Activated CD4-positive, alpha-beta T cell treated with anti-CD3 and anti-CD28 coated beads, Interleukin-2, amount 50 U/mL, for 16 hours (primary cell): Measurements from ENCODE around the gene ABHD15.
A peak's percentile ranks its signal among the peaks of the same experiment; 100 is the strongest.
"Not testable (repeated sequence)": the region's sequence is repeated elsewhere in the genome, so short reads cannot be mapped to it uniquely, and the experiment has no call there.

Experiments used
- DNase-seq: peaks from one replicate; pipeline ENCODE4 v3.0.0-alpha.2; 2020

Gene ABHD15

GRCh38 chr17:29568331-29569244, 1.8 kb upstream of the ABHD15 start, which contains the start of gene TP53I13:
TSS of gene TP53I13 (plus strand) at chr17:29568701. CDS start at chr17:29568759, 58 bp downstream.
- DNase-seq: peak; percentile 92

DNA sequence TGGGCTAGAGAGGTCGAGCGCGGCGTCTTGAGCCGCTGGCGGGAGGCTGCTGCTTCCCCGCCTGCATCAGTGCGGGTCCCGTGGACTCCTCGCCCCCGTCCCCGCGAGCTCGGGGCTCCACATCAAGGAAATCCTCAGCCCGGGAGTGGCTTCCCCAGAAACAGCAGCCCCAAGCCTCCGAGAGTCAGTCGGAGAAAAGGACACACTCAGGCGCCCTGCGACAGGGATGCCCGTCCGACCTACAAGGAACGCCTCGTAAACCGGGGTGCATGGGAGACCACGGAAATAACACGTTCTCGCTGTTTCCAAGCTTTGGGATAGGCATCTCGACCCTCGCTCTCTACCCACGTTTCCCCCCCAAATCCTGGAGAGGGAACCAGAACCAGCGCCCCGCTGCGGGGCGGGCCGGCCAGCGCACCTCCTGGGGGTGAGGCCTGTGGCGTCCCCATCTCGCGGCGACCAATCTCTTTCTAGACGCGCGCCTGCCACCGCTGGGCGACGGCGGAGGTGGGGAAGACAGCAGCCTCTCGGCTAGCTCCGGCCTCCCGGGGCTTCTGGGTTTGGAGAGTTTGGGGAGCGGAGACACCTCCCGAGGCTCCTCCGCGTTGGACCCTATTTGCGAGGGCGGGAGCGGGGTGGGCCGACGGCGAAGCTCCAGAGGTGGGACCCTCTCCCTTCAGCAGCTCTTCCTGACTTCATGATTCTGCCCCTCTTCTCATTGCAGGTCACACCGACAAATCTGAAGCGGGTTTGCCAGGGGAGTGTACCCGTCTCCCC, 905 bp upstream of the ABHD15 start:
- DNase-seq: peak; percentile 88

GRCh38 chr17:29567304-29567553, 392 bp upstream of the ABHD15 start:
- no peak for DNase-seq

- DNase-seq: peak; percentile 71
Observed at GRCh38 chr17:29565643-29566472, 979 bp downstream of the ABHD15 start.

GRCh38 chr17:29563816-29564215, 3.0 kb downstream of the ABHD15 start:
- no peak for DNase-seq

GRCh38 chr17:29562615-29563014, 4.2 kb downstream of the ABHD15 start:
- DNase-seq: no peak

GRCh38 chr17:29561554-29562517, 5.0 kb downstream of the ABHD15 start:
- DNase-seq: no peak

- no peak for DNase-seq
Observed at GRCh38 chr17:29560316-29560715, 6.5 kb downstream of the ABHD15 start.

DNA sequence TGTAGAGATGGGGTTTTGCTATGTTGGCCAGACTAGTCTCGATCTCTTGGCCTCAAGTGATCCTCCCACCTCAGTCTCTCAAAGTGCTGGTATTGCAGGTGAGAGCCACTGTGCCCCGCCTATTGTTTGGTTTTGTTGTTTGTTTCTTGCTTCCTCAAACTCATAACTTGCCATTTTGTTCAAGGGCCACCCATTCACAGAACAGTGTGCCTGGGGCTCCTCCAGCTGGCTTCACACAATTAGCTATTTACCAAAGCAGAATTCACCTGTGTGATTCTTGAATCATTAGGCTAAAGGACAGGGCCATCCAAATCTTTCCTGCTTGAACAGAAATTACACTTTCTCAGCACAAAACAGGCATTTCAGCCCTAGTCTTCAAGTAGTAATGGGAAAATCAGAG, 7.2 kb downstream of the ABHD15 start:
- no peak for DNase-seq

DNA sequence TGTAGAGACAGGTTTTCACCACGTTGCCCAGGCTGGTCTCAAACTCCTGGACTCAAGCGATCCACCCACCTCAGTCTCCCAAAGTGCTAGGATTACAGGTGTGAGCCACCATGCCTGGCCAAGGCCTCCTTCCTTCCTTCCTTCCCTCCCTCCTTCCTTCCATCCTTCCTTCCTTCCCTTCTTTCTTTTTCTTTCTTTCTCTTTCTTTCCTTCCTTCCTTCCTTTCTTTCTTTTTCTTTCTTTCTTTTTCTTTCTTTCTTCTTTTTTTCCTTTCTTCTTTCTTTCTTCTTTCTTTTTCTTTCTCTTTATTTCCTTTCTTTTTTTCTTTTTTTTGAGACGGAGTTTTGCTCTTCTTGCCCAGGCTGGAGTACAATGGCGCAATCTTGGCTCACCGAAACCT, 8.7 kb downstream of the ABHD15 start:
- not testable (repeated sequence) for DNase-seq

- peak; percentile 47 for DNase-seq
Observed at GRCh38 chr17:29557739-29558116, 9.1 kb downstream of the ABHD15 start.

DNA sequence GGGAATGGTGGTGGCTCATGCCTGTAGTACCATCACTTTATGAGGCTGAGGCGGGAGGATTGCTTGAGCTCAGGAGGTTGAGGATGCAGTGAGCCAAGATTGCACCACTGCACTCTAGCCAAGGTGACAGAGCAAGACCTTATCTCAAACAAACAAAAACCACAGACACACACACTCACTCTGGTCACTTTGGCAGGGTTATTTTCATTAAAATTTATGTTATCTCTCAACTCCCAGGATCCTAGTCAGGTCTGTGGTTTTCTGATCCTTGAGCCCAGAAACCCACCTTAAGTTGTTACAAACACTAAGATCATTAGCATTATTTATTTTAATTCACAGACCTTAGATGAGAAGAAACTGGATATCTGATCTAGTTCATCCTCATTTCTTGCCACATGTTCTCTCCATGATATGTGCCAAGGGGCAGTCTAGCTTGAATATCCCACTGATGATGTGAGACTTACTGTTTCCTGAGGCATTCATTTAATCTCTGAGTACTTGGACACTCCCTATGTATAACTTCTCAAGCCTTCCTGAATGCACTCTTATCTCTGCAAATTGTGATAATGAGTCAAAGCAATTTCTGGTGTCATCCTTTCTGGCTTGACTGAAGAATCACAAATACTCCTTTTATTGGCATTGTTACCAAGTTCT, 9.6 kb downstream of the ABHD15 start:
- DNase-seq: no peak

GRCh38 chr17:29555840-29556239, 11.0 kb downstream of the ABHD15 start:
- no peak for DNase-seq

DNA sequence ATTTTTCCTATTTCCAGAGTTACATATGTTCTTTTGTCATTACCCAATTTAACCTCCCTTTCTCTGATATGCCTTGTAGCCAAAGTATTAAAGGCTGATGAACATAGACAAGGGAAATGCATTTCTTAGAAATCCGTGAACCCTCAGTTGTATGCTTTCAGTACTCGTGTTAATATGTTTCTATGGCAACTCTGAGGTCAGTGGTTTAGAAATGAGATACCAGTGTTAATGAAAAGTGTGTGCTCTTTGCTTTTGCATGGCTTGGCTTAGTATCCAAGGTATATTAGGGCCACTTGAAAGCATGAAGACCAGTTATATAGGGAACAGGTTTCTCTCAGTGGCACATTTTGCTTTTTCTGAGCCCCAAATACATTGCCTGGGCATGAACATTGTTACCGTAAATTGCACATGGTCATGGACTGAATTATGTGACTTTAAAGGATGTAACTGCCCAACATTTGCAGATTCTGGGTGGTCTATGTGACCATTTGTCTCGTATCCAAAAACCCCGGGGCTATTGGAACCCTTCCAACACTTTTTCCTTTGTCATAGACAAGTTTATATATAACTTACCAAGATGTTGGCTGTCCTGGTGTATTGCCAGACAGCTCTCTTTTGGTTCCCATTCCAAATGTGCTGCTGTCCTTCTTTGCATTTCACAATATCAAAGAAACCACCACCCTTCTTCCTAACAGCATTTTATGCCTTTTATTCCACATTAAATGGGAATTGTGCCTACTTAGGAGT, 17.5 kb downstream of the ABHD15 start:
- DNase-seq: peak; percentile 54

DNA sequence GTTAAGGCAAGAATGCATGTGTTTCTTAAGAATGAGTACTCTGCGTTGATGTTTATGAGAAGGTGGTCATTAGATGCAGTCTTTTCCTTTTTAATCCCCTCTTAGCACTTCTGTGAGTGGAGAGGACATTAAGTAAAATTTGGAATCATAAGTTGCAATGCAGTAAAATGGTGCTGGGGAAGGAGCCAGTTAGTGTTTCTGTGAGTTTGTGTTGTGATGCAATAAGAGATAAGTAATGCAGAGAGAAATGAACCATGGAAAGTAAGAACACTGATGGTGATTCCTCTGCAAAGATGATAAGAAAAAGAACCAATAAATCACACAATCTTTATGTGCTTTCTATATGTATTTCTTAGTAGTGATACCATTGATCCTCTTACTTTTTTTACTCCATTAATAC, 20.0 kb downstream of the ABHD15 start:
- DNase-seq: no peak

DNA sequence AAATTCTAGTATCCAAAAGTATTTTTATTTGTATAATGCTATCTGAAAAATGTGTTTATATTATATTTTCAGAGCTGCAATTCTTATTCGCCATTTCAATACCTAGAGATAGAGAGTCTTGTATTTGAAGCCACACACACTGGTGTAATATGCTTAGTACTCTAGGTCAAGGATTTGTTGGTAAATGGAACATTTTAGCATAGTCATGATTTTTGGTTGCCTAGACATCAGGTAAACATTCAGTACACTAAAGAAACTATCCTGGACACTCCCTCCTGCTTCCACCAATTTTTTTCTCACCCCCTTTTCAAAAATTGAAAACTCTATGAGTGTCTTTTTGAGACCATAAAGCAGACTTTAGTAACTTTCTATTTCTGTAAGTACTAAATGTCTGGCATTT, 20.8 kb downstream of the ABHD15 start:
- DNase-seq: no peak

DNA sequence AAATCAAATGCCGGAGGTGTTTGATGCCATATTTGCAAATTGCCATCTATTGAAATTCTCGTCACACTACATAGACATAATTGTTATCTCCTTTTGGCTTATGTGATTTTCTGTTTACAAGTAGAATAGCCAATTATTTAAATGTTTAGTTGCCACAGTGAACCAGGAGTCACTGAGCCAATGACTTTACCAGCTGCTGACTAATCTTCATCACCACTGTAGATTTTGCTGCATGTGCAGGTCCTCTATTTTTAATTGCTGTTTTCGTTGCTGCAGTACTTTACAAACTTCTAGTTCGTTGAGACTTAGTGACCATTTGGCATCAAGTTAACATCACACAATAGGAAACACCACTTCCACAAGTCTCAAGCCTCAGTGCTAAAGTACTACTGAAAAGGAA, 22.8 kb downstream of the ABHD15 start:
- DNase-seq: no peak

- no peak for DNase-seq
Observed at GRCh38 chr17:29533976-29534375, 32.9 kb downstream of the ABHD15 start.

GRCh38 chr17:29526322-29526721, 40.5 kb downstream of the ABHD15 start:
- DNase-seq: no peak

GRCh38 chr17:29524692-29525091, 42.1 kb downstream of the ABHD15 start:
- no peak for DNase-seq

DNA sequence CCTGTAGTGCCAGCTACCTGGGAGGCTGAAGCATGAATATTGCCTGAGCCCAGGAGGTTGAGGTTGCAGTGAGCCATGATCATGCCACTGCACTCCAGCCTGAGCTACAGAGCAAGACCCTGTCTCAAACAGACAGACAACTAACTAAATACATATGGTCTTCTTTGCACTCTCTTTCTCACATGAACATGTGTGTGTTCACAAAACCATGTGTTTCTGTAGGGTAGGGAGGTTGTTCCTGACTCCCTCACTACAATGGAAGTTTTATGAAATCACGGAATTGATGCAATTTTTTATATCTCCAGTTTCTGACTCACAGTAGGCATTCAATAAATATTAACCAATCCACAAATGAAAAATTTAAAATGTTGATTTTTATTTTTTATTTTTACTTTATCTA, 48.5 kb downstream of the ABHD15 start:
- no peak for DNase-seq
